Measurements from ENCODE around the gene AMFR.
A peak's percentile ranks its signal among the peaks of the same experiment; 100 is the strongest.

The AMFR gene

GRCh38 chr16:56346131-56346890, 79.0 kb downstream of the AMFR start:
- DNase-seq: no peak

- no peak for DNase-seq
Observed at GRCh38 chr16:56345406-56346050, 79.8 kb downstream of the AMFR start.

GRCh38 chr16:56344518-56345405, 80.6 kb downstream of the AMFR start:
- DNase-seq: no peak

GRCh38 chr16:56343661-56344517, 81.5 kb downstream of the AMFR start:
- DNase-seq: no peak

- DNase-seq: no peak
Observed at GRCh38 chr16:56341656-56342399, 83.5 kb downstream of the AMFR start.

- no peak for DNase-seq
Observed at GRCh38 chr16:56340864-56341365, 84.4 kb downstream of the AMFR start.

GRCh38 chr16:56340416-56340815, 84.9 kb downstream of the AMFR start:
- DNase-seq: no peak

- no peak for DNase-seq
Observed at GRCh38 chr16:56339431-56340195, 85.7 kb downstream of the AMFR start.

- DNase-seq: no peak
Observed at GRCh38 chr16:56338566-56339318, 86.6 kb downstream of the AMFR start.

- no peak for DNase-seq
Observed at GRCh38 chr16:56337858-56338325, 87.5 kb downstream of the AMFR start.

- no peak for DNase-seq
Observed at GRCh38 chr16:56337131-56337857, 88.1 kb downstream of the AMFR start.

- DNase-seq: no peak
Observed at GRCh38 chr16:56336711-56337110, 88.6 kb downstream of the AMFR start.

- DNase-seq: no peak
Observed at GRCh38 chr16:56336071-56336688, 89.2 kb downstream of the AMFR start.

GRCh38 chr16:56334761-56335160, 90.6 kb downstream of the AMFR start:
- DNase-seq: no peak

- DNase-seq: peak; percentile 11 to 12
Observed at GRCh38 chr16:56332464-56333079, 92.8 kb downstream of the AMFR start.

- DNase-seq: no peak
Observed at GRCh38 chr16:56331915-56332314, 93.4 kb downstream of the AMFR start.

- DNase-seq: no peak
Observed at GRCh38 chr16:56331399-56331798, 93.9 kb downstream of the AMFR start.

GRCh38 chr16:56330476-56330875, 94.9 kb downstream of the AMFR start:
- DNase-seq: no peak
